Prostate gland (tissue), 2 donors: Measurements from ENCODE around the gene GRIK3.

ENCODE experiments used
- POLR2A ChIP-seq: fragments of 450-650 bp; IDR thresholded peaks from one replicate; pipeline ENCODE4 v1.6.1; 2016; ENCODE audit warnings: antibody characterized with exemption, mild to moderate bottlenecking
- TF ChIP-seq, protein P1 (sequence below), 4 experiments: fragments of 200-600 bp in 2 of 4; fragments of 450-650 bp in 2 of 4; sonication (generic) in 2 of 4; IDR thresholded peaks; 1 replicate in 3 of 4; 2 replicates in 1 of 4; pipeline ENCODE4 v1.5.1; 2016 to 2019; ENCODE audit warnings: antibody characterized with exemption in 4 of 4, mild to moderate bottlenecking in 2 of 4, moderate library complexity in 2 of 4

DNA sequence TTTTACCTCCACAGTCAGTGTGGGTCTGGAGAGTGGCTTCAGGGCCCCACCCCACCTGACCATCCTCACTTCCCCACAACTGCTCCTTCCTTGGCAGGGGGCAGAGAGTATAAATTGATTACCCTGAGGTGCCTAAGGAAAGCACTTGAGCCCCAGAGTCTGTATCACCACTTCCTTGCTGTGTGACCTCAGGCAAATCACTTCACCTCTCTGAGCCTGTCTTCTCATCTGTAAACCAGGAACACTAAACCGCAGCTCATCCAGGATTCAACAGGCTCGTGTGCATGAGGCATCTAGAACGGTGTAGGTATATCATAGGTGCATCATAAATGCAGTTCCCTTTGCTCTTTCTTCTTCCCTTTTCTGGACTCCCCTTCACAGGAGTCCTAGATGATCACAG lies 43.4 kb downstream of the GRIK3 start:
- TF ChIP-seq, protein P1, sequence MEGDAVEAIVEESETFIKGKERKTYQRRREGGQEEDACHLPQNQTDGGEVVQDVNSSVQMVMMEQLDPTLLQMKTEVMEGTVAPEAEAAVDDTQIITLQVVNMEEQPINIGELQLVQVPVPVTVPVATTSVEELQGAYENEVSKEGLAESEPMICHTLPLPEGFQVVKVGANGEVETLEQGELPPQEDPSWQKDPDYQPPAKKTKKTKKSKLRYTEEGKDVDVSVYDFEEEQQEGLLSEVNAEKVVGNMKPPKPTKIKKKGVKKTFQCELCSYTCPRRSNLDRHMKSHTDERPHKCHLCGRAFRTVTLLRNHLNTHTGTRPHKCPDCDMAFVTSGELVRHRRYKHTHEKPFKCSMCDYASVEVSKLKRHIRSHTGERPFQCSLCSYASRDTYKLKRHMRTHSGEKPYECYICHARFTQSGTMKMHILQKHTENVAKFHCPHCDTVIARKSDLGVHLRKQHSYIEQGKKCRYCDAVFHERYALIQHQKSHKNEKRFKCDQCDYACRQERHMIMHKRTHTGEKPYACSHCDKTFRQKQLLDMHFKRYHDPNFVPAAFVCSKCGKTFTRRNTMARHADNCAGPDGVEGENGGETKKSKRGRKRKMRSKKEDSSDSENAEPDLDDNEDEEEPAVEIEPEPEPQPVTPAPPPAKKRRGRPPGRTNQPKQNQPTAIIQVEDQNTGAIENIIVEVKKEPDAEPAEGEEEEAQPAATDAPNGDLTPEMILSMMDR (IDR thresholded peaks at IDR 0.05) = no peak
- no peak for TF ChIP-seq POLR2A
